Esophagus squamous epithelium (tissue), 4 donors: ENCODE data around the gene HOXA10.

Experiments
- CTCF ChIP-seq, 6 experiments: fragments of 450-650 bp in 4 of 6; fragments of 200-600 bp in 2 of 6; sonication (generic) in 2 of 6; IDR thresholded peaks; one replicate each; pipeline ENCODE4 v1.5.1; 2016 to 2019; ENCODE audit warnings: antibody characterized with exemption in 6 of 6, mild to moderate bottlenecking in 4 of 6, moderate library complexity in 4 of 6
- POLR2A ChIP-seq, 4 donors: fragments of 450-650 bp; IDR thresholded peaks; one replicate each; pipeline ENCODE4 v1.6.1; 2017; ENCODE audit warnings: antibody characterized with exemption in 4 of 4, mild to moderate bottlenecking in 4 of 4, moderate library complexity in 3 of 4

GRCh38 chr7:27189295-27189996, 15.3 kb upstream of the HOXA10 start:
- TF ChIP-seq CTCF (IDR thresholded peaks at IDR 0.05) (no peak), POLR2A (IDR thresholded peaks at IDR 0.05) (no peak)
